Measurements from ENCODE around the gene CCT8L2. TPM values are rescaled to one million over a fixed set of nuclear protein-coding genes. Genes with fewer than 3 reads are reported as not detected.
"Not testable (repeated sequence)": the region's sequence is repeated elsewhere in the genome, so short reads cannot be mapped to it uniquely, and the experiment has no call there.

The CCT8L2 gene
- total RNA-seq, 4 donors from 2014 or later, result not detected

DNA sequence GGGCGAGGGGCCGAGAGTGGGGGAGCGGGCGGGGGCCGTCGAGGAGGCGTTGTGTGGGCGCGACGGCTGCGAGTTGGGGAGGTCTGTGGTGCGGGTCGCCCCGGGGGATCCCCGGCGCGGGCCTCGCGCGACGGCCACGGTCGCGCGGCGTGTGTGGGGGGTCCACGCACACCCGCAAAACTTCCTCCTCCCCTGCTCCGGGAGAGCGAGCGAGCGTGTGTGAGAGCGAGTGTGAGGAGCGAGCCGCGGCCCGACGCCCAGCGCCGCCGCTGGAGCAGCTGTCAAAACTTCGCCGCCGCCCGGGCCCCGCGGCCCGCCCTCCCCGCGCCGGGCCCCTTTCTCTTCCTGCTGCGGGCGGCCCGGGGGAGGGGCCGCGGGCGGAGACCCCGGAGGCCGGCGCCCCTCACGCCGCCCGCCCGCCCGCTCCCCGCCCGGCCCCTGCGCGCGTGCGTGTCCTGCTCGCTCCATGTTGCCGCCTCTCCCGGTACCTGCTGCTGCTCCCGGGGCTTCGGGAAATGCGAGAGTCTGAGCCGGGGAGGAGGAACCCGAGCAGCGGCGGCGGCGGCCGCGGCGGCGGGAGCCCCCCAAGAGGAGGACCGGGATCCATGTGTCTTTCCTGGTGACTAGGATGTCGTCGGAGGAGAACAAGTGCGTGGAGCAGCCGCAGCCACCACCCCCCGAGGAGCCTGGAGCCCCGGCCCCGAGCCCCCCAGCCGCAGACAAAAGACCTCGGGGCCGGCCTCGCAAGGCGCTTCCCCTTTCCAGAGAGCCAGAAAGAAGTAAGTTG is 9.0 kb upstream of the CCT8L2 start:
- H3K4me1 ChIP-seq, result peaks cover 0 to 16% (median 0%) of the 10 kb centered on the region in 3 donors
- TF ChIP-seq POLR2A (IDR thresholded peaks at IDR 0.05) (peak in 1 of 2 donors; percentile 16), POLR2AphosphoS5 (IDR thresholded peaks at IDR 0.05) (no peak)
- no peaks in the 10 kb centered on the region for H3K9me3 ChIP-seq
- H3K4me3 ChIP-seq, result peak overlapping the region; percentile 34 to 60
- H3K36me3 ChIP-seq, result no peaks in the 10 kb centered on the region
- H3K27ac ChIP-seq, result peak overlapping the region in 3 of 4 donors; percentile 85 to 90 (median 85)
- ATAC-seq, result peak; percentile 32
- WGBS, 2 donors (ENCODE audit: low coverage in 1 of 2), result no CpG with 5 or more reads among the region's 100 CpGs
- peaks cover 86% of the 10 kb centered on the region for H3K27me3 ChIP-seq

- H3K4me1 ChIP-seq, result peaks cover 0 to 16% (median 0%) of the 10 kb centered on the region in 3 donors
- not testable (repeated sequence) for H3K36me3 ChIP-seq, H3K9me3 ChIP-seq
- ATAC-seq, result peak; percentile 84
- H3K4me3 ChIP-seq, result peak overlapping the region in 1 of 2 donors; percentile 60
- H3K27ac ChIP-seq, result peak overlapping the region in 3 of 4 donors; percentile 85 to 90 (median 85)
- WGBS, 2 donors (ENCODE audit: low coverage in 1 of 2), result 10 to 17% methylated on average over 5 to 12 of the region's 71 CpGs
- H3K27me3 ChIP-seq, result peaks cover 86% of the 10 kb centered on the region
Observed at GRCh38 chr22:16600644-16601436, 8.2 kb upstream of the CCT8L2 start.

- not testable (repeated sequence) for H3K4me3 ChIP-seq, H3K36me3 ChIP-seq, H3K27ac ChIP-seq, ATAC-seq, H3K9me3 ChIP-seq
- WGBS, 2 donors (ENCODE audit: low coverage in 1 of 2), result 32 to 39% methylated on average over 3 to 4 of the region's 4 CpGs
- Histone ChIP-seq H3K27me3 (peaks cover 79% of the 10 kb centered on the region), H3K4me1 (peaks cover 0 to 16% (median 0%) of the 10 kb centered on the region in 3 donors)
Observed at GRCh38 chr22:16599648-16600047, 7.0 kb upstream of the CCT8L2 start.

DNA sequence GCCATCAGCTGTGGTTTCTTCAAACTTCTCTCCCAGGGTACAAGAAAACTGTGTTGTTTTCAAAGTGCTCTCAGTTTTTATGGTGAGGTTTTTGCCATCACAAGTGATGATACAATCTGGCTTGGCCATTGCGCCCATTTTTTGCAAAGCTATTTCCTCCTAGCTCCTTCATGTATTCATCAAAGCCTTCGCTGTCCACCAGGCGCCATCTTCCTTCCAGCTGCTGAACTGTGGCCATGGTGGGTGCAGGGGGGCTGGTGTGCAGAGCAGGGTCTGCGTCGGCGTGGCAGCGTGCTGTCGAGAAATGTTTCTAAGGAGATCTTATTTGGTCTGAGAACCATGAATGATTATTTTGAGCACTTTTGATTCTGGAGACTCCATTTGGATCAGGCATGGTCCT is 2.6 kb upstream of the CCT8L2 start:
- H3K36me3 ChIP-seq, ATAC-seq, H3K4me1 ChIP-seq, H3K9me3 ChIP-seq, H3K27ac ChIP-seq, H3K4me3 ChIP-seq: not testable (repeated sequence)
- H3K27me3 ChIP-seq, result peaks cover 38% of the 10 kb centered on the region
- WGBS, 2 donors (ENCODE audit: low coverage in 1 of 2), result 33% methylated on average over 2 of the region's 8 CpGs; no CpG with 5 or more reads in 1 of the 2 donors

DNA sequence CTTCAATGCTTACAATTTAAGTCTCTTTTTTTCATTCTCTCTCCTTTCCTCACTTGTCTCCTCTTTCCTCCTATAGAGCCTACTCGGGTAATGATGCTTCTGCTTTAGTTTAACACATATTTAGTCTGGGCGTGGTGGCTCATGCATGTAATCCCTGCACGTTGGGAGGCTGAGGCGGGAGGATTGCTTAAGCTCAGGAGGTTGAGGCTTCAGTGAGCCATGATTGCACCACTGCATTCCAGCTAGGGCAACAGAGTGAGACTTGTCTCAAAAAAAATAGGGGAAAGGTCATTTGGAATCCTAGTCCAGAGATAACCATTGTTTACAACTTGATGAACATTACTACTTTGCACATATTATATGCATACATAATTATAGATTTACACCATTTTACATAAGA is 1.4 kb upstream of the CCT8L2 start:
- Histone ChIP-seq H3K9me3 (no peaks in the 10 kb centered on the region), H3K36me3 (no peaks in the 10 kb centered on the region), H3K27ac (no peak overlapping the region), H3K4me3 (no peak overlapping the region), H3K4me1 (no peaks in the 10 kb centered on the region), H3K27me3 (peaks cover 30% of the 10 kb centered on the region)
- 75% methylated on average over 3 of the region's 4 CpGs; no CpG with 5 or more reads in 1 of the 2 donors for WGBS, 2 donors (ENCODE audit: low coverage in 1 of 2)
- no peak for ATAC-seq
- no peak for TF ChIP-seq POLR2AphosphoS5 (IDR thresholded peaks at IDR 0.05)
- TF ChIP-seq, protein P1, sequence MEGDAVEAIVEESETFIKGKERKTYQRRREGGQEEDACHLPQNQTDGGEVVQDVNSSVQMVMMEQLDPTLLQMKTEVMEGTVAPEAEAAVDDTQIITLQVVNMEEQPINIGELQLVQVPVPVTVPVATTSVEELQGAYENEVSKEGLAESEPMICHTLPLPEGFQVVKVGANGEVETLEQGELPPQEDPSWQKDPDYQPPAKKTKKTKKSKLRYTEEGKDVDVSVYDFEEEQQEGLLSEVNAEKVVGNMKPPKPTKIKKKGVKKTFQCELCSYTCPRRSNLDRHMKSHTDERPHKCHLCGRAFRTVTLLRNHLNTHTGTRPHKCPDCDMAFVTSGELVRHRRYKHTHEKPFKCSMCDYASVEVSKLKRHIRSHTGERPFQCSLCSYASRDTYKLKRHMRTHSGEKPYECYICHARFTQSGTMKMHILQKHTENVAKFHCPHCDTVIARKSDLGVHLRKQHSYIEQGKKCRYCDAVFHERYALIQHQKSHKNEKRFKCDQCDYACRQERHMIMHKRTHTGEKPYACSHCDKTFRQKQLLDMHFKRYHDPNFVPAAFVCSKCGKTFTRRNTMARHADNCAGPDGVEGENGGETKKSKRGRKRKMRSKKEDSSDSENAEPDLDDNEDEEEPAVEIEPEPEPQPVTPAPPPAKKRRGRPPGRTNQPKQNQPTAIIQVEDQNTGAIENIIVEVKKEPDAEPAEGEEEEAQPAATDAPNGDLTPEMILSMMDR (IDR thresholded peaks at IDR 0.05), result no peak
- no peak for TF ChIP-seq POLR2A (IDR thresholded peaks at IDR 0.05)
- no peak for TF ChIP-seq EP300 (IDR thresholded peaks at IDR 0.05)

DNA sequence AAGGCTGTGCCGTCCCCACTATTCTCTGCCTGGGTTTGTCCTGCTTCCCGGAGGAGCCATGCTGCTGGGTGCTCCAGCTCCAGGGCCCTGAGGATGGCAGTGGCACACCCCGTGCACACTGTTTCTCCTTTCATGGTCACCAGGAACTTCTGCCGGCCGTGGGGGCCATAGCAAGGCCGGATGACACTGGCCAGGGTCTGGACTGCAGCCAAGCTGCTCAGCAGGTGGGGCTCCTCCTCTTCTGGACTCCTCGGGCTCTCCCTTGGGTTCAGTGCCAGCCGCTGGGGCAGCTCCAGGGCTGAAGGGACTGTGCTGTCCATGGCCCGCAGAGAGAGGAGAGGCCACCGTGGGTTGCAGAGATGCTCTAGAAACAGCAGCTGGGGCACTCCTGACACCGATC is 379 bp downstream of the CCT8L2 start:
- not testable (repeated sequence) for H3K9me3 ChIP-seq, H3K27ac ChIP-seq, H3K36me3 ChIP-seq, H3K4me1 ChIP-seq, H3K4me3 ChIP-seq, ATAC-seq
- H3K27me3 ChIP-seq, result peaks cover 17% of the 10 kb centered on the region
- no CpG with 5 or more reads among the region's 11 CpGs for WGBS, 2 donors (ENCODE audit: low coverage in 1 of 2)

GRCh38 chr22:16591136-16591535 is 1.5 kb downstream of the CCT8L2 start:
- not testable (repeated sequence) for H3K4me1 ChIP-seq, H3K36me3 ChIP-seq, H3K27me3 ChIP-seq, H3K27ac ChIP-seq, ATAC-seq, H3K4me3 ChIP-seq, H3K9me3 ChIP-seq
- 69% methylated on average over 1 of the region's 4 CpGs; no CpG with 5 or more reads in 1 of the 2 donors for WGBS, 2 donors (ENCODE audit: low coverage in 1 of 2)

GRCh38 chr22:16586991-16587390 is 5.6 kb downstream of the CCT8L2 start:
- Histone ChIP-seq H3K27me3 (peaks cover 10% of the 10 kb centered on the region), H3K4me1 (no peaks in the 10 kb centered on the region), H3K36me3 (no peaks in the 10 kb centered on the region), H3K9me3 (no peaks in the 10 kb centered on the region), H3K27ac (no peak overlapping the region), H3K4me3 (no peak overlapping the region)
- 49 to 79% methylated on average over 2 to 3 of the region's 3 CpGs for WGBS, 2 donors (ENCODE audit: low coverage in 1 of 2)
- TF ChIP-seq POLR2A (IDR thresholded peaks at IDR 0.05), result no peak
- no peak for TF ChIP-seq EP300 (IDR thresholded peaks at IDR 0.05)
- TF ChIP-seq, protein P1 (IDR thresholded peaks at IDR 0.05), result no peak
- no peak for TF ChIP-seq POLR2AphosphoS5 (IDR thresholded peaks at IDR 0.05)
- no peak for ATAC-seq

All from gastroesophageal sphincter (tissue), 4 donors.